Measurements from ENCODE around the gene CTXND2. TPM values are rescaled to one million over a fixed set of nuclear protein-coding genes. Genes with fewer than 3 reads are reported as not detected.
A peak's percentile ranks its signal among the peaks of the same experiment; 100 is the strongest.
"Not testable (repeated sequence)": the region's sequence is repeated elsewhere in the genome, so short reads cannot be mapped to it uniquely, and the experiment has no call there.

The CTXND2 gene
- polyA plus RNA-seq, 6 donors from 2014 or later = not detected

DNA sequence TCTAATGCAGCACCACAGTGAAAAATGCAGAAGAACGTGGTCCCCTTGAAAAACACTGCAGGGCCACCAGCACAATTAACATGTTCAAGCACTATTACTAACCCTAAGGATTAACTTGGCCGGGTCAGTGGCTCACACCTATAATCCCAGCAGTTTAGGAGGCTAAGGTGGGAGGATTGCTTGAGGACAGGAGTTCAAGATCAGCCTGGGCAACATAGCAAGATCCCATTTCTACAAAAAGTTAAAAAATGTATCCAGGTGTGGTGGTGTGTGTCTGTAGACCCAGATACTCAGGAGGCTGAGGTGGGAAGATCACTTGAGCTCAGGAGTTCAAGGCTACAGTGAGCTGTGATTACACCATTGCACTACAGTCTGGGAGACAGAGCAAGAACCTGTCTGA is 13.4 kb upstream of the CTXND2 start:
- no peak for ATAC-seq (ENCODE audit: low read depth in 2 of 2)
- Mint-ChIP-seq H3K4me3 (peak overlapping the region in 2 of 8 donors; percentile 22 to 45), H3K4me1 (peaks cover 21 to 56% (median 34%) of the 10 kb centered on the region in 3 donors), H3K27ac (peak overlapping the region in 1 of 6 donors; percentile 42), H3K9me3 (no peaks in the 10 kb centered on the region), H3K27me3 (no peaks in the 10 kb centered on the region), H3K36me3 (no peaks in the 10 kb centered on the region)
- no peak for DNase-seq

DNA sequence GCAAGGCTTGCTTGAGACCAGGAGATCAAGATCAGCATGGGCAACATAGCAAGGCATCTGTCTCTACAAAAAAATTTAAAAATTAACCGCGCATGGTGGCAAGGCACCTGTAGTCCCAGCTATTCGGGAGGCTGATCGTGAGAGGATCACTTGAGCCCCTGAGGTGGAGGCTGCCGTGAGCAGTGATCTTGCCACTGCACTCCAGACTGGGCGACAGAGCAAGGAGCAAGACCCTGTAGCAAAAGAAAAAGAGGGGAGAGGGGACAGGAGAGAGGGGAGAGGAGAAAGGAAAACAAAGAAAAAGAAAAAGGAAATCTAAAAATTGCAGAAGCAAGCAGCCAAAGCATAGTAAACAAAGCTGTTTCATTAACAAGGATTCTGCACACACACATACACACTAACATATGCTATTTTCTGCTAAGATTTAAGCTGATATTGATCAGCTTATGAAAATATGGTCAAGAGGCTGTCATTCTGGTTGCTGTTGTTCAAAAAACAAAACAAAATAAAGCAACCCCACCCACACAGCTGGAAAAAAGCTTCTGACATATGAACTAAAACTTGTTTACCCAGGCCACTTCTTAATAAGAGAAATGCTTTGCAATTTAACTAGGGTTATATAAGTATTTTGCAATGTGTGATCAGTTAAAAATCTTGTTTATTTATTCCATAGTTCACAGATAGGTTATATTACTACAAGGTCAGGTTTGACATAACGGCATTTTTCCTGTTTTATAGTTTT is 12.3 kb upstream of the CTXND2 start:
- Mint-ChIP-seq H3K4me1 (peaks cover 15 to 48% (median 29%) of the 10 kb centered on the region in 3 donors), H3K27ac (peak overlapping the region in 4 of 6 donors; percentile 31 to 91 (median 69)), H3K27me3 (no peaks in the 10 kb centered on the region), H3K9me3 (no peaks in the 10 kb centered on the region), H3K36me3 (no peaks in the 10 kb centered on the region), H3K4me3 (peak overlapping the region; percentile 84 to 98 (median 95))
- no peak for DNase-seq
- ATAC-seq (ENCODE audit: low read depth in 2 of 2) = no peak

DNA sequence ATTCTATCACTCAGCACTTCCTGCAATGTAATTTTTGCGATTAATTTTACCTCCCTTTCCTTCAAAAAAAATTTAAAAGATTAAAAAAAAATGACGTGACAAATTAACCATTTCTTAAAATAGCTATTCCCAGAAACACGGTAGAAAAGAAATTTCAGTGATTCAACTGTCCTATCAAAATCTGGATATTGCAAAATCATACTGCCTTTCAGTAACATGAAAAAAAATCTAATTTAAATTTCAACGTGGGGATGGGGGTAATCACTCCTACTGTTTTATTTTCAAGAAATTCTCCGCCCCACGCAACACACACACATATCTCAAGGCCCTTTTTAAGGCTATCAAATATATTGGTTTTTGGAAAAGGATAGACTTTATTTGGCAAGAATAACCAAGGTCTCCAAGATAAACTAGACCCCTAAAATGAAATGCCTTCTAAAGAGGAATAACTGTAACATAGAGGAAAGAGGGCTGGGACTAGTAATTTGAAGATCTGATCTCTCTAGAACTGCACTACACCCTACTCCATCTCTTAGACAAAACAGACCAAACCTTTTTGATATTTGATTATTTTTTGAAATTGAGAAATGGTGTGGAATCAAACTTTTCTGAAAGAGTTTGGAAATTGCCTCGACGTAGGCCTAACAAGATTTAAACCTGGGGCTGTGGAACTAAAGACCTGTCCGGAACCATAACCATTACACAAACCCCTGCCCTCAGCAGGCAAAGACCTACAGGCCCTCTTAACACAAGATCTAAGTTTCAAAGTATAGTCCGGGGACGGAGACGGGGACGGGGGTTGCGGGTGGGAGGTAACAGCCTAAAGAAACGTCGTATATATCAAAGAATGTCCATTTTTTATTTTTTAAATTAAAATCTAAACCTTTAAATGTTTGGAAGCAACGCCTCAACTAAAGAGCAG is 11.5 kb upstream of the CTXND2 start:
- H3K9me3 Mint-ChIP-seq = no peaks in the 10 kb centered on the region
- DNase-seq (no peak), ATAC-seq (ENCODE audit: low read depth in 2 of 2) (no peak)
- H3K27me3 Mint-ChIP-seq = no peaks in the 10 kb centered on the region
- no peaks in the 10 kb centered on the region for H3K36me3 Mint-ChIP-seq
- H3K4me1 Mint-ChIP-seq = peaks cover 12 to 41% (median 29%) of the 10 kb centered on the region in 3 donors
- peak overlapping the region; percentile 84 to 98 (median 95) for H3K4me3 Mint-ChIP-seq
- peak overlapping the region; percentile 69 to 99 (median 87) for H3K27ac Mint-ChIP-seq

DNA sequence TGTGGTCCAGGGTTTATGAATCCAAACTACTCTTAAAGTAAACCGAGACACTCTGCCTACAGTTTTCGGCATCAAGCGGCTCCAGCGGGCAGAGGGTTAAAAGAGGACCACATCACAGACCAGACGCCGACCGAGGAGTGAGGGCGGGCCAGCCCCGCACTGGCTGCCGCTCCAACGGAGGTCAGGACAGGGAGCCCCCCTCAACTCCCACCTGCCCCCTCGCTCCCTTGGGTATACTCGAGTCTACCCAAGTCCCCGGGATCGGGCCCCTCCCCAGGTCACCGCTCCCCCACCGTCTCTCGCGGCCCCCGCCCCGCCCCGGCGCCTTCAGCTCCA is 10.8 kb upstream of the CTXND2 start:
- no peaks in the 10 kb centered on the region for H3K27me3 Mint-ChIP-seq
- H3K9me3 Mint-ChIP-seq = no peaks in the 10 kb centered on the region
- H3K27ac Mint-ChIP-seq = peak overlapping the region in 5 of 6 donors; percentile 44 to 90 (median 69)
- peaks cover 12 to 38% (median 29%) of the 10 kb centered on the region in 3 donors for H3K4me1 Mint-ChIP-seq
- H3K4me3 Mint-ChIP-seq = peak overlapping the region; percentile 84 to 98 (median 95)
- no peak for DNase-seq
- H3K36me3 Mint-ChIP-seq = no peaks in the 10 kb centered on the region
- peak in 1 of 2 donors; percentile 33 for ATAC-seq (ENCODE audit: low read depth in 2 of 2)

DNA sequence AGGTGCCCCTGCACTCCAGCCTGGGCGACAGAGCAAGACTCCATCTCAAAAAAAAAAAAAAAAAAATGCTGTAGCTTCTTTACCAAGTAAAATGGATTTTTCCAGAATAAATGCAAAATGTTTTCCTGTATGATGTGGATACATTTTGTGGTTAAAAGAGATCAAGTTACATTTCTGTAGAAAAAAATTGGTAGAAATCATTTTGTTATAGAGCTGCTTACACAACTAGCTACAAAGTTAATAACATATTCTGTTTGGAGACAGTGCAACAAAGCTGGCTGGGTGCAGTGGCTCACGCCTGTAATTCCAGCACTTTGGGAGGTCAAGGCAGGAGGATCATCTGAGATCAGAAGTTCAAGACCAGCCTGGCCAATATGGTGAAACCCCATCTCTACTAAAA is 8.0 kb upstream of the CTXND2 start:
- peak overlapping the region in 1 of 6 donors; percentile 30 for H3K27ac Mint-ChIP-seq
- DNase-seq; H3K36me3 Mint-ChIP-seq; H3K4me3 Mint-ChIP-seq; H3K27me3 Mint-ChIP-seq; H3K9me3 Mint-ChIP-seq; ATAC-seq (ENCODE audit: low read depth in 2 of 2): not testable (repeated sequence)
- H3K4me1 Mint-ChIP-seq = peaks cover 18 to 39% (median 32%) of the 10 kb centered on the region in 3 donors

DNA sequence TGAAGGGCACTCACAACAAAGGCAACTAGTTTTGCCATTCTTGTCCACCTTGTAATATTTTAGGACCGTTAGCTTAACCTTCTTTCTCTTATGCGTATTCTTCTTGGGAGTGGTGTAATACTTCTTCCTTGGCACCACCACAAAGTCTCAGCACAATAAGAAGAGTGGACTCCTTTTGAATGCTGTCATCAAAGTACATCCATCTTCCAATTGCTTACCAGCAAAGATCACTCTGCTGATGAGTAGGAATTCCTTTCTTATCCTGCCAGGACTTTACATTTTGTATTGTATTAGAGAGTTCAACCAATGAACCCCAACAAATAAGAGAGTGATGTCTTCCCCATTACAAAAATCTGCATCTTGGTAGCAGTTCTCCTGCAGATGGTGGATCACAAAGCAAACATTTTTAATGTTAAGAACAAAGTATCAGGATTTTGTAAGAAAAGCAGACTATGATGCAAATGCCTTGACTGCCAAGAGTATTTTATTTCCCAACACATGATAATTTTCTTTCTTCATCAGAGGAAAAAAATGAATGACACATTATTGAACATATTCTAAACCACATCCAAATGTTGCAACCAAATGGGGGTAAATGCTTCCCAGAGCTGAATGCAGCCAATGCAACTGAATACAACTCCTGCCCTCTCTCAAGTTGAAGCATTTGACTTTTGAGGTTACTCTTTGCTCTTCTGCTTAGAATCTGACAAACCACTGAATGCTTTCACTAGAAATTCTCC is 5.4 kb upstream of the CTXND2 start:
- Mint-ChIP-seq H3K27ac (peak overlapping the region in 1 of 6 donors; percentile 19), H3K9me3 (no peaks in the 10 kb centered on the region)

DNA sequence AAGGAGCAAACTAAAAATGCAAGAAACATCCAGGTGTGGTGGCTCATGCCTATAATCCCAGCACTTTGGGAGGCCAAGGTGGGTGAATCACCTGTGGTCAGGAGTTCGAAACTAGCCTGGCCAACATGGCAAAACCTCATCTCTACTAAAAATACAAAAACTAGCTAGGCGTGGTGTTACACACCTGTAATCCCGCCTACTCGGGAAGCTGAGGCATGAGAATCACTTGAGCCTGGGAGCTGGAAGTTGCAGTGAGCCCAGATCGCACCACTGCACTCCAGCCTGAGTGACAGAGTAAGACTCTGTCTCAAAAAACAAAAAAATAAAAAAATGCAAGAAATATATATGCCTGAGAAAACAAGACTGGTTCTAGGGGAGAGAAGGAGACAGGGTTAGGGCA is 3.8 kb upstream of the CTXND2 start:
- H3K4me1 Mint-ChIP-seq = peaks cover 7 to 21% (median 20%) of the 10 kb centered on the region in 3 donors
- H3K36me3 Mint-ChIP-seq; H3K27me3 Mint-ChIP-seq; DNase-seq; H3K9me3 Mint-ChIP-seq; ATAC-seq (ENCODE audit: low read depth in 2 of 2): not testable (repeated sequence)
- H3K4me3 Mint-ChIP-seq = peak overlapping the region in 1 of 8 donors; percentile 5
- H3K27ac Mint-ChIP-seq = peak overlapping the region in 4 of 6 donors; percentile 4 to 54 (median 36)

More for the DNA sequence above, 5.4 kb upstream of the CTXND2 start:
- ATAC-seq (ENCODE audit: low read depth in 2 of 2) (no peak), DNase-seq (no peak)
- Mint-ChIP-seq H3K4me3 (peak overlapping the region in 1 of 8 donors; percentile 51), H3K4me1 (peaks cover 9 to 24% (median 18%) of the 10 kb centered on the region in 3 donors), H3K27me3 (no peaks in the 10 kb centered on the region), H3K36me3 (no peaks in the 10 kb centered on the region)

DNA sequence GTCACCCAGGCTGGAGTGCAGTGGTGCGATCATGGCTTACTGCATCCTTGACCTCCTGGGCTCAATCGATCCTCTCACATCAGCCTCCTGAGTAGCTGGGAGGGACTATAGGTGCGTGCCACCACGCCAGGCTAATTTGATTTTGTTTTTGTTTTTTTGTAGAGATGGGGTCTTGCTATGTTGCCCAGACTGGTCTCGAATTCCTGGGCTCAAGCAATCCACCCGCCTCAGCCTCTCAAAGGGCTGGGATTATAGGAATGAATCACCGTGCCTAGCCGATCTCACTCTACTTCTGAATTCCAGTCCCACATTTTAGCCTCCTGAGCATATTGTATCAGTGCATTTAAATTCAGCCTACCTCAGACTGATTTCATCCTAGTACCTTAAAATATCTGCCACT is 1.8 kb downstream of the CTXND2 start:
- ATAC-seq (ENCODE audit: low read depth in 2 of 2) (no peak), DNase-seq (no peak)
- Mint-ChIP-seq H3K27ac (peak overlapping the region in 1 of 6 donors; percentile 3), H3K4me3 (peak overlapping the region in 1 of 8 donors; percentile 9), H3K4me1 (peaks cover 23 to 45% (median 41%) of the 10 kb centered on the region in 3 donors), H3K27me3 (no peaks in the 10 kb centered on the region), H3K9me3 (peaks cover 0 to 4% (median 0%) of the 10 kb centered on the region in 7 donors), H3K36me3 (no peaks in the 10 kb centered on the region)

DNA sequence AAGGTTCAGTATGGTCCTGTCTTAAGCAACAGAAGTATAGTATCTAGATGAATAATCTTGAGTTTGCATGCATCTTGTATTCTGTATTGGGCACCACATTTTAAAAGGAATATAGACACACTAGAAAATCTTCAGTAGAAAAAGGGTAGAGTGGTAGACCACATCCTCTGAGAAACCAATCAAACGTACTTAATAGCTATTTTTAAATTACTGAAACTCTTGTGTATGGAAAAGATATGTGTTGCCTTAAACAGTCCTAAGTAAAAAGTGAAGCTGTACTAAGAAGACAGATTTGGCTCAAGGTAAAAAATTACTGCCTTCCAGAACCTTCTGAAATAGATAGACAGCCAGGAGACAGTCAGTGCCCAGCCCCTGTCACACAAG is 3.1 kb downstream of the CTXND2 start:
- peak overlapping the region in 5 of 6 donors; percentile 20 to 86 (median 51) for H3K27ac Mint-ChIP-seq
- H3K27me3 Mint-ChIP-seq = no peaks in the 10 kb centered on the region
- H3K36me3 Mint-ChIP-seq = no peaks in the 10 kb centered on the region
- H3K4me3 Mint-ChIP-seq = peak overlapping the region; percentile 8 to 87 (median 68)
- peaks cover 22 to 41% (median 39%) of the 10 kb centered on the region in 3 donors for H3K4me1 Mint-ChIP-seq
- peaks cover 0 to 4% (median 0%) of the 10 kb centered on the region in 7 donors for H3K9me3 Mint-ChIP-seq
- DNase-seq (no peak), ATAC-seq (ENCODE audit: low read depth in 2 of 2) (peak; percentile 76 to 80)

DNA sequence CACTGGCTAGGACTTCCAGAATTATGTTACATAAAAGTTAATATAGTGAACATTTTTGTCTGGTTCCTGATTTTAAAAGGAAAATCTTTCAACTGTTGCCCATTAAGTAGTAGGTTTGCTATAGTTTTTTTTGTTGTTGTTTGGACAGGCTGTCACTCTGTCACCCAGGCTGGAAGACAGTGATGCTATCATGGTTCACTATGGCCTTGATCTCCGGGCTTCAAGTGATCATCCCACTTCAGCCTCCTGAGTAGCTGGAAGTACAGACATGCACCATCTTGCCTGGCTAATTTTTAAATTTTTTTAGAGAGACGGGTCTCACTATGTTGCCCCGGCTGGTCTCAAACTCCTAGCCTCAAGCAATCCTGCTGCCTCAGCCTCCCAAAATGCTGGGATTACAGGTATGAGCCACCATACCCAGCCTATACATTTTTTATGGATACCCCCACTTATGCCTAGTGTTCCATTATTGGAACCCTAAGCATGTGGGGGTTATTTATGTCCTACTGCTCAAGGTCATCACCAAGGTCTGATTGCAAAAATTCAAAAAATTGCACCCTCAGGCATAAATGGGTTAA is 6.5 kb downstream of the CTXND2 start:
- Mint-ChIP-seq H3K4me1 (peaks cover 22 to 32% (median 29%) of the 10 kb centered on the region in 3 donors), H3K27me3 (peaks cover 0 to 9% (median 0%) of the 10 kb centered on the region in 3 donors), H3K4me3 (no peak overlapping the region), H3K9me3 (peaks cover 0 to 4% (median 0%) of the 10 kb centered on the region in 7 donors), H3K27ac (peak overlapping the region in 1 of 6 donors; percentile 1), H3K36me3 (no peaks in the 10 kb centered on the region)
- DNase-seq (no peak), ATAC-seq (ENCODE audit: low read depth in 2 of 2) (no peak)

DNA sequence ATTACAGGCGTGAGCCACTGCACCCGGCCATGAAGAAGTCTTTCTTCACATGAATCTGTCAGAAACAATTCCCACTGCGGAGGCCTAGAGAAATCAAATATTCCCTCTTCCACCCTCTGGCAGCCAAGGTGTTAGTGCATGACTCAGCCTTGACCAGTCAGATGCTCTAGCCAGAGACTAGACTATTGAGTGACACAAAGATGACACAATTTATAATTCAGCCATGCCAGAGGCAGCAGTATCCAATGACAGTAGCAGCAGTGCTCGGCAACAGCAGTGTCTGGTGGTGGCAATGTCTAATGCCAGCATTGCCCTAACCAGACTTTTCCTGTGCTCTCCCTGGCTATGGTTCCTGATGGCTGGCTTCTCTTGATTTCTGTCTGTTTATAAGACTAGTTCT is 8.7 kb downstream of the CTXND2 start:
- ATAC-seq (ENCODE audit: low read depth in 2 of 2) (no peak), DNase-seq (no peak)
- H3K27me3 Mint-ChIP-seq = peaks cover 0 to 9% (median 0%) of the 10 kb centered on the region in 3 donors
- H3K27ac Mint-ChIP-seq = peak overlapping the region in 1 of 6 donors; percentile 56
- H3K36me3 Mint-ChIP-seq = no peaks in the 10 kb centered on the region
- H3K4me1 Mint-ChIP-seq = peaks cover 9 to 13% (median 13%) of the 10 kb centered on the region in 3 donors
- no peaks in the 10 kb centered on the region for H3K9me3 Mint-ChIP-seq
- no peak overlapping the region for H3K4me3 Mint-ChIP-seq

DNA sequence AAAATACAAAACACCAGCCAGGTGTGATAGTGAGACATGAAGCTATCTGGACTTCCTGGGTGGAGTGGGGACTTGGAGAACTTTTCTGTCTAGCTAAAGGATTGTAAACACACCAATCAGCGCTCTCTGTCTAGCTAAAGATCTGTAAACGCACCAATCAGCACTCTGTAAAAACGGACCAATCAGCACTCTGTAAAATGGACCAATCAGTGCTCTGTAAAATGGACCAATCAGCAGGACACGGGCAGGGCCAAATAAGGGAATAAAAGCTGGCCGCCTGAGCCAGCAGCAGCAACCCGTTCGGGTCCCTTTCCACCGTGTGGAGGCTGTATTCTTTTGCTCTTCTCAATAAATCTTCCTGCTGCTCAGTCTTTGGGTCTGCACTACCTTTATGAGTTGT is 12.9 kb downstream of the CTXND2 start:
- H3K9me3 Mint-ChIP-seq; H3K4me1 Mint-ChIP-seq; DNase-seq; ATAC-seq (ENCODE audit: low read depth in 2 of 2); H3K36me3 Mint-ChIP-seq; H3K27ac Mint-ChIP-seq; H3K27me3 Mint-ChIP-seq; H3K4me3 Mint-ChIP-seq: not testable (repeated sequence)

DNA sequence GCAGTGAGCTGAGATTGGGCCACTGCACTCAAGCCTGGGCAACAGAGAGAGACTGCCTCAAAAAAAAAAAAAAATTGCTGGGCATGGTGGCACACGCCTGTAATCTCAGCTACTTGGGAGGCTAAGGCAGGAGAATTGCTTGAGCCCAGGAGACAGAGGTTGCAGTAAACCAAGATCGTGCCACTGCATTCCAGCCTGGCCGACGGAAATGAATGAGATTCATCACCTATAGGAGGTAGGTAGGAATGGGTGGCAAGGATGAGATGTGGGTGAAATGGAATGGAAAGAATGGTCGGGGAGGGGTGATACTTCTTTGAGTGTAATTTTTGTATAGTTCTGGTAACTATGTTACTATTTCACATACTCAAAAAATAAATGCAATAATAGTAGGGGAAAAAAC is 15.4 kb downstream of the CTXND2 start:
- Mint-ChIP-seq H3K36me3 (no peaks in the 10 kb centered on the region), H3K9me3 (no peaks in the 10 kb centered on the region), H3K4me1 (peaks cover 0 to 2% (median 0%) of the 10 kb centered on the region in 3 donors), H3K27ac (no peak overlapping the region), H3K4me3 (no peak overlapping the region), H3K27me3 (no peaks in the 10 kb centered on the region)
- DNase-seq (no peak), ATAC-seq (ENCODE audit: low read depth in 2 of 2) (no peak)

Data from naive B cell (primary cell).